CD4-positive, alpha-beta T cell treated with Interleukin-1 beta for 1 hour (primary cell): Measurements from ENCODE around the gene SSTR1.

Source experiments
- DNase-seq, 2 donors: peaks; one replicate each; pipeline ENCODE4 v3.0.0-alpha.2; 2020 to 2022

SSTR1 gene

DNA sequence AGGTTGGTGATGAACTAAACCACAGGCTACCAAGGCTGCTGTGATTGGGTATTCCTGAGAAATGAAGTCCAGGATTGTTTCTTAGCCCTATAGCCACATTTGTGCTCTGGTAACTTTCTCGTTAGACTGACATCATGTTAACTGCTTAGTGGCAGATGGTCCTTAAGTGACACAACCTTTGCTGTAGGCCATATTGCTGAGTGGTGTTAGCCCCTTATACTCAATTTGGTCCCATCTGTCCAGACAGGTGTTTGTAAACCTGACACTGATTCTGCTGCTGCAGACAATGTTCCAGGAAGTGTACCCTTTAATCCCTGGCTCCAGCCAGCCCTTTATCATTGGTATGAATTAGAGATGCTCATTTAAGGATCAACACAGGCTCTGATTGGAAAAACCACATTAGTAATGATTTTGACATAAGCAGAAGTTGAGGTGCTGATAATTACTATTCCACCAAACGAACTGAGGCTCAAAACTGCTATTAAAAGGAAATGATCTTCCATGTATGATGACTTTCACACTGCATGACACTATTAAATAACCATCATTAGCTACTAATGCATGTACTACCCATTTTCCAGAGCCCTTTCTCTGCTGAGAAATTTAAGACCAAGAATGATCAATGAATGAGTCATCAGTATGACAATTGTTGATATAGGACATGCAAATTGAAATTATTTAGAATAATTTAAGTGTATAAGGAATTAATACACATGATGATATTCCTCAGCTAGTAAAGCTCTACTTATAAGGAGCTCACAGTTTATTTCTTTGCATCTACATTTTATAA is 3.6 kb upstream of the SSTR1 start:
- DNase-seq: no peak

- no peak for DNase-seq
Measured at GRCh38 chr14:38204719-38205115, 3.0 kb upstream of the SSTR1 start.

DNA sequence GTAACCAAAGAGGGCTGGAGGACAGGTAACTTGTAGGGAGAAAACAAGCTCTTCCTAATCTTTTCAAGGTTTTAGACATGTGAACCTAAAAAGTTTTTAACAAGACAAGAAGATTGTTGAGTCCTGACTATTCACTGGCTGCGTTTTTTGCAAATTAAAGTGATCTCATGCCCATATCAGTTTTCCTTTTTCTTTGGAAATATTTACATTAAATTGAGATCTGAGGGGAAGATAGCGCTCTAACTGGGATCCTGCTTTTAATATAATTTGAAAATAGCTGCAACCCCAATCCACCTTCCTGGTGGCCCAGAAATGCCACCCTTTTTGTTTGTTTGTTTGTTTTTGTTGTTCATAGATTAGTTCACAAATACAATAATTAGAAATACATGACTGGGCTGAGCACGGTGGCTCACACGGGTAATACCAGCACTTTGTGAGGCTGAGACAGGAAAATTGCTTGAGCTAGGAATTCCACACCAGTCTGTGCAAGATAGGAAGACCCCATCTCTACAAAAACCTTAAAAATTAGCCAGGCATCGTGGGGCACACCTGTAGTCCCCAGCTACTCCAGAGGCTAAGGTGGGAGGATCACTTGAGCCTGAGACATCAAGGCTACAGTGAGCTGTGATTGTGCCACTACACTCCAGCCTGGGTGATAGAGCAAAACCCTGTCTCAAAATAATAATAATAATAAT is 2.4 kb upstream of the SSTR1 start:
- no peak for DNase-seq

GRCh38 chr14:38205949-38206665 is 1.6 kb upstream of the SSTR1 start:
- no peak for DNase-seq

DNA sequence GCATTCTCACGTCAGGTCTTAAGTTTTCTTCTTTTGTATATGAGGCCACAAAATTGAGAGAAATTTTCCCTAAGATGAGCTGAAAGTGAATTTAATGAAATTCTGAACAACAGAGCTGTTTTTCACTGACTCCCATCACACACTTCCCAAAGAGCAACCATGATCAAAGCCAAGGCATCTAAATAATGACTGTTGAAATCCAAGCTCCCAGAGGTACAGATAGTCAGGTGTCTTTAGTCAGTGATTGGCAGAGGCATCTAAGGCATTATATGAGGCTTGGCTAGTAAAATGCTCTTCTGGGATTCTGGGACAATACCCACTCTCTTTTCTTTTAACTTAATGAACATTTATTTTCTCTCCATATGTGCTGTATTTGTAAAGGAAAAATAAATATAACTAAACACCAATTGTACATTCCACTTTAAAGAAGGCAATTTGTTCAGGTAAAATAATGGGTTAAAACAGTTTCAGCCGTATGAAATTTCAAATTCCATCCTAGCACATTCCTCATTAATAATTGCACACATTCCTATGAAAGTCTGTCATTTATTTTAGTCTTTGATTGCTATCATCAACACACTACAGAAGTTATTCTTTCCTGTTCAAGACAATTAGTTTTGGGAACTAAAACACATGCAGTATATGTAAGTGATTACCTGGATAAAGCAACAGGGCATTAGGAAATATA is 871 bp upstream of the SSTR1 start:
- DNase-seq: no peak

DNA sequence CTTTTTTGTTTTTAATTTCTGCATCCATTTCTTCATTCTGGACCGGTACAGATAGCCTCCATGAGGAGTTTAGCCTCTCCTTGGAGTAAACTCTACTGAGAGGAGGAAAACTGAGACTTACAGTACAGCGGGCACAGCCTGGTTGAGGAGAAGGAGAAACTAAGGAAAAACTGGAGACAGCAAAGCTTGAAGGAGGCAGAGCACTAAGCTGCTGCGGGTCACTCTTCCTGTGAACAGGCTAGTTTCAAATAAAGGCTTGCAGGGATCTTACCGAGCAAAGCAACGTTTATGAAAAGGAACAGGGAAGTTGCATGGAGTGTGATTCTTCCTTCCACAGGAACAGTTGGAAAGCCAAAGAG is 348 bp upstream of the SSTR1 start:
- no peak for DNase-seq

GRCh38 chr14:38208618-38209562 is 1.2 kb downstream of the SSTR1 start:
- DNase-seq: no peak

DNA sequence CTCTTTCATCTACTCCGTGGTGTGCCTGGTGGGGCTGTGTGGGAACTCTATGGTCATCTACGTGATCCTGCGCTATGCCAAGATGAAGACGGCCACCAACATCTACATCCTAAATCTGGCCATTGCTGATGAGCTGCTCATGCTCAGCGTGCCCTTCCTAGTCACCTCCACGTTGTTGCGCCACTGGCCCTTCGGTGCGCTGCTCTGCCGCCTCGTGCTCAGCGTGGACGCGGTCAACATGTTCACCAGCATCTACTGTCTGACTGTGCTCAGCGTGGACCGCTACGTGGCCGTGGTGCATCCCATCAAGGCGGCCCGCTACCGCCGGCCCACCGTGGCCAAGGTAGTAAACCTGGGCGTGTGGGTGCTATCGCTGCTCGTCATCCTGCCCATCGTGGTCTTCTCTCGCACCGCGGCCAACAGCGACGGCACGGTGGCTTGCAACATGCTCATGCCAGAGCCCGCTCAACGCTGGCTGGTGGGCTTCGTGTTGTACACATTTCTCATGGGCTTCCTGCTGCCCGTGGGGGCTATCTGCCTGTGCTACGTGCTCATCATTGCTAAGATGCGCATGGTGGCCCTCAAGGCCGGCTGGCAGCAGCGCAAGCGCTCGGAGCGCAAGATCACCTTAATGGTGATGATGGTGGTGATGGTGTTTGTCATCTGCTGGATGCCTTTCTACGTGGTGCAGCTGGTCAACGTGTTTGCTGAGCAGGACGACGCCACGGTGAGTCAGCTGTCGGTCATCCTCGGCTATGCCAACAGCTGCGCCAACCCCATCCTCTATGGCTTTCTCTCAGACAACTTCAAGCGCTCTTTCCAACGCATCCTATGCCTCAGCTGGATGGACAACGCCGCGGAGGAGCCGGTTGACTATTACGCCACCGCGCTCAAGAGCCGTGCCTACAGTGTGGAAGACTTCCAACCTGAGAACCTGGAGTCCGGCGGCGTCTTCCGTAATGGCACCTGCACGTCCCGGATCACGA is 2.2 kb downstream of the SSTR1 start:
- no peak for DNase-seq

DNA sequence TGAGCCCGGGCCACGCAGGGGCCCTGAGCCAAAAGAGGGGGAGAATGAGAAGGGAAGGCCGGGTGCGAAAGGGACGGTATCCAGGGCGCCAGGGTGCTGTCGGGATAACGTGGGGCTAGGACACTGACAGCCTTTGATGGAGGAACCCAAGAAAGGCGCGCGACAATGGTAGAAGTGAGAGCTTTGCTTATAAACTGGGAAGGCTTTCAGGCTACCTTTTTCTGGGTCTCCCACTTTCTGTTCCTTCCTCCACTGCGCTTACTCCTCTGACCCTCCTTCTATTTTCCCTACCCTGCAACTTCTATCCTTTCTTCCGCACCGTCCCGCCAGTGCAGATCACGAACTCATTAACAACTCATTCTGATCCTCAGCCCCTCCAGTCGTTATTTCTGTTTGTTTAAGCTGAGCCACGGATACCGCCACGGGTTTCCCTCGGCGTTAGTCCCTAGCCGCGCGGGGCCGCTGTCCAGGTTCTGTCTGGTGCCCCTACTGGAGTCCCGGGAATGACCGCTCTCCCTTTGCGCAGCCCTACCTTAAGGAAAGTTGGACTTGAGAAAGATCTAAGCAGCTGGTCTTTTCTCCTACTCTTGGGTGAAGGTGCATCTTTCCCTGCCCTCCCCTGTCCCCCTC is 3.0 kb downstream of the SSTR1 start:
- DNase-seq: no peak

DNA sequence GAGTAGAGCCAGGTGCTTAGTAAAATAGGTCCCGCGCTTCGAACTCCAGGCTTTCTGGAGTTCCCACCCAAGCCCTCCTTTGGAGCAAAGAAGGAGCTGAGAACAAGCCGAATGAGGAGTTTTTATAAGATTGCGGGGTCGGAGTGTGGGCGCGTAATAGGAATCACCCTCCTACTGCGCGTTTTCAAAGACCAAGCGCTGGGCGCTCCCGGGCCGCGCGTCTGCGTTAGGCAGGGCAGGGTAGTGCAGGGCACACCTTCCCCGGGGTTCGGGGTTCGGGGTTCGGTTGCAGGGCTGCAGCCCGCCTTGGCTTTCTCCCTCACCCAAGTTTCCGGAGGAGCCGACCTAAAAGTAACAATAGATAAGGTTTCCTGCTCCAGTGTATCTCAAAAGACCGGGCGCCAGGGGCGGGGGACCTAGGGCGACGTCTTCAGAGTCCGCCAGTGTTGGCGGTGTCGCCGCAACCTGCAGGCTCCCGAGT is 3.6 kb downstream of the SSTR1 start:
- no peak for DNase-seq

DNA sequence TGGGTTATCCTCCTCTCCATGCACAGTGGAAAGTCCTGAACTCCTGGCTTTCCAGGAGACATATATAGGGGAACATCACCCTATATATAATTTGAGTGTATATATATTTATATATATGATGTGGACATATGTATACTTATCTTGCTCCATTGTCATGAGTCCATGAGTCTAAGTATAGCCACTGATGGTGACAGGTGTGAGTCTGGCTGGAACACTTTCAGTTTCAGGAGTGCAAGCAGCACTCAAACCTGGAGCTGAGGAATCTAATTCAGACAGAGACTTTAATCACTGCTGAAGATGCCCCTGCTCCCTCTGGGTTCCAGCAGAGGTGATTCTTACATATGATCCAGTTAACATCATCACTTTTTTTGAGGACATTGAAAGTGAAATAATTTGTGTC is 4.4 kb downstream of the SSTR1 start:
- no peak for DNase-seq

GRCh38 chr14:38213001-38213400 is 5.3 kb downstream of the SSTR1 start:
- DNase-seq: no peak

GRCh38 chr14:38217553-38217952 is 9.8 kb downstream of the SSTR1 start:
- DNase-seq: no peak

DNA sequence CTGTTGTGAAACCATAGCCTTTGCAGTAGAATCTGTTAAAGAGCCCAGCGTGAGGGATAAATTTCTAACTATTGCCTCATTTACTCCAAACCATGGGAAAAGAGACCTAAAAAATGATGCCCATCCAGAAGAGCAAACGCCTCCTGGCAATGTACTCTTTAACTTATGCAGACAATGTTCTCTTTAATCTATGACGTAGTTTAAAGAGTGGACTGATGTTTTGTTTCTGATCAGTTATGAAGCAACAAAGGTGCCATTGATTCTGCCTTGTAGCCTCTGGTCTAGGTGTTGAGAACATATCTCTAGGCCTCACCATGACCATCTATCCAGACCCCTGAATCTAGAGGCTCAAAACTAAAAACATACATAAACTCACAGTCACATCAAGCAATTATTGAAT is 13.4 kb downstream of the SSTR1 start:
- DNase-seq: no peak

DNA sequence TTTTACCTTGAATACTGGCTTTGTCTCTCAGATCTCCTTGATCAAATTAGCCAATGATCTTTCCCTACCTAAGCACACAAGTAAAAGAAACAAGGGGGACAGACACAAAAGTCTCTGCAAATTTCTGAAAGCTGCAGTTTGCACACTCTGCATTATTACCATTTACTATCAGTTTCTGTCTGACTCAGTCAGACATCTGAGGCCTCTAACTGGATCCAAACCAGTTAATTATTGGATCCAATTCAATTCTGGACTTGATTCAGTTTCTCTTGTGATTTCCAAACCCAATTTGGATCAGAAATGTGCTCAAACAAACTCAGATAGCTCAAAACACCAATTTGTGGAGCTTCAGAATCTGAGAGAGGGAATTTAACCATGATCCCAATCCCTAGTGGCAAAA is 16.6 kb downstream of the SSTR1 start:
- DNase-seq: no peak

DNA sequence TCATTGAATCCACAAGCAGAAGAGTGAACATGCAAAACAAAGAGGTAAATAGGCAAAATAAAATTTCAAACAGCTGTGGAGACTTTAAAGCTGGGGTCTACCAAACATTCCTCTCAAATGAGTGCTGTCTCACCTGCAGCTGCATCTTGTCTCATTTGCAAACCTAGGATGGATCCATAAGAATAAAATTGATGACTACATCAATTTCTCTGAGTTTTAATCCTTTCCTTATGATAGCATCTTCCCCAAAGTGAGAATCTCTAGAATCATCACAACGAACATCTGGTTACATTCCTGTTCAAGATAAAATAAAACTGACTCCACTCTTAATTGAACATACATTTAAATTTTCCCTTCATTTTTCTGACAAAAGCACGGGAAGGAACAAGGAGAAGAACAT is 18.2 kb downstream of the SSTR1 start:
- DNase-seq: no peak

DNA sequence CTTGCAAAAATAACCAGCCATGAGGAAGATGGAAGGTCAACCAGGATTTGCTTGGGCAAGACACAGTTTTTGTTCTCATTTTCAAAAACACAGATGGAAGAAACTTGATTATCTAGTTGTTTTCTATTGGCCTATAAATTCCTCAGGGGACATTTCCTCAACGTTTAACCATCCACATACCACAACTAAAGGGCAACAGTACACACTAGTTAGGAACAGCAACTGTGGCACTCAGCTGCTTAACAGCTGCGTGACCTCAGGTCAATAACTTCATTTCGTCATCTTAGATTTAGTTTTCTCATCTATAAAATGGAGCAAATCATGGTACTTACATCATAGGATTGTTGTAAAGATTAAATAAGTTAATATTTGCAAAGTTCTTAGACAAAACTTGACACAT is 18.7 kb downstream of the SSTR1 start:
- DNase-seq: no peak

- no peak for DNase-seq
Measured at GRCh38 chr14:38233218-38233617, 25.5 kb downstream of the SSTR1 start.

DNA sequence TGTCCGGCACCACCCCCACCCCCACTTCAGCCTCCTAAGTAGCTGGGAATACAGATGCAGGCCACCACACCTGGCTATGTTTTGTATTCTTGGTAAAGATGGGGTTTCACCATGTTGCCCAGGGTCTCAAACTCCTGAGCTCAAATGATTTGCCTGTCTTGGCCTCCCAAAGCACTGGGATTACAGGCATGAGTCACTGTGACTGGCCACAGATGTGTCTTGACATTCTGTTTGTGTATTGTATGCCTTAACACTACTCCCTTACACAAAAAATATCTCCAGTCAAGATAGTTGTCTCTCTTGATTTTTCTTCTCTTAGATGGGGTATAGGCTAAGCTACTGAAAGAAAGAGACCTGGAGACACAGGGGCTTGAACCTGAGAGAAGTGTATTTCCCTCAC is 30.6 kb downstream of the SSTR1 start:
- DNase-seq: no peak

DNA sequence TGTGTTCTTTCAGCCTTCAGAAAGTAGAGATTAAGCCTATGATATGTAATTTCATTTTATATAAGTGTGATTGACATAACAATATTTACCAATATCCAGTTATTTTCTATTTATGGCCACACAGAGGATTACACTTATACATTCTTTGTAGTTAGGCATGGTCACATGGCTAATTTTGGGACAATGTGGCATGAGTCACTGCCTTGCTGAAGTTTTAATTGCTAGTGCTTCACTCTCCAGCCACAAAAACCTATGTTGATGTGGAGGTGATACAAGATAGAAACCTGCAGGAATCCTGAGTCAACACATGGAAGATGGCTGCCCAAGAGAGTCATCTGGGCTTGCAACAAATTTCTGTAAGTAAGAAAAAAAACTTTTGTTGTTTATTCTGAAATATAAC is 31.2 kb downstream of the SSTR1 start:
- no peak for DNase-seq
